HPDE6-E6E7 (cell line): ENCODE results near the gene AKR1C4.
"Not testable (repeated sequence)": the region's sequence is repeated elsewhere in the genome, so short reads cannot be mapped to it uniquely, and the experiment has no call there.

Experiments
- DNase-seq: peaks from one replicate; pipeline ENCODE4 v3.0.0; 2011; ENCODE audit warnings: missing footprints; ENCODE audit errors: extremely low spot score

The AKR1C4 gene

DNA sequence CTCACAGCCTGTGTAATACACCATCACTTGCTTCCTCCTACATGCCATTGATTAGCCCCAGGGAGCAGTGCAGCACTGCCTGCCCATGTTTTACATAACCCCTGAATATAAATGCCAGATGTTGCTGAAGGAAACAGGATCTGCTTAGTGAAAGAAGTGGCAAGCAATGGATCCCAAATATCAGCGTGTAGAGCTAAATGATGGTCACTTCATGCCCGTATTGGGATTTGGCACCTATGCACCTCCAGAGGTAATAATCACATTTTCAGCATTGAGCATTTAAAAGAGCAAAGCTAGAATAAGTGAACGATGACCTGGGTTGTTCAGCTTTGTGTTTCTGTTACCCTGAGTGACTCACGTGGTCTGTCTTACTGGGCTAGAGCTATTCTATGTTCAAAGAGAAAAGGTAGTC lies at the start of gene AKR1C4:
AKR1C4 (plus strand) TSS at position 136 of the 412 bp plus-strand sequence; CDS start at position 167, 31 bp downstream.
- DNase-seq: no peak

- no peak for DNase-seq
These were observed 49.8 kb upstream of the AKR1C4 start for GRCh38 chr10:5146920-5147254.

DNA sequence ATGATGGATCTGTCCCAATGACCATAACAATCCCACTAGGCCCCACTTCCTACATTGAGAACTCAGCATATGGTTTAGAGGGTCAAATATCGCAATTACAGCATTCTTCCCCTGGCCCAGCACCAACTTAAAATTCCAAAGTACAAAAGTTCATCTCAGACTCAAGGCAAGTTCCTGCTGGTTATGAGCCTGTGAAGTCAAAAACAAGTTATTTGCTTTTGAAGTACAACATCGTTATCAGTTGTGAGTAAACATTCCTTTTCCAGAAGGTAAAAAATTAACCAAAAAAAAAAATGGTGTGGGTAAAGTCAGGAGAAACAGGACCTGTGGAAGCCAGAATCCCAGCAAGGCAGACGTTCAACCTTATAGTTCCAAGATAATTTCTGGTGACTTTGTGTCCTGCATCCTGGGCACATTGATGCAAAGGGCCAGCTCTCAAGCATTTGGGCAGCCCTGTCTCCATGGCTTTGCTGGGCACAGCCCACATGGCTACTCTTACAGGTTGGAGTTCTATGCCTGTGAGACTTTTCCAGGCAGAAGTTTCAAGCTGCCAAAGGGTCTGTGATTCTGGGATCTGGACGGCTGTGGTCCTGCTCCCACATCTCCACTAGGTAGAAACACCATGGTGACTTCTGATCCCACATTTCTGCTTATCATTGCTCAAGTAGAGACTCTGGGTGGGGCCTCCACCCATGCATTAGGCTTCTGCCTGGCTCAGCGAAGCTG lies 49.2 kb upstream of the AKR1C4 start:
- DNase-seq: no peak

DNA sequence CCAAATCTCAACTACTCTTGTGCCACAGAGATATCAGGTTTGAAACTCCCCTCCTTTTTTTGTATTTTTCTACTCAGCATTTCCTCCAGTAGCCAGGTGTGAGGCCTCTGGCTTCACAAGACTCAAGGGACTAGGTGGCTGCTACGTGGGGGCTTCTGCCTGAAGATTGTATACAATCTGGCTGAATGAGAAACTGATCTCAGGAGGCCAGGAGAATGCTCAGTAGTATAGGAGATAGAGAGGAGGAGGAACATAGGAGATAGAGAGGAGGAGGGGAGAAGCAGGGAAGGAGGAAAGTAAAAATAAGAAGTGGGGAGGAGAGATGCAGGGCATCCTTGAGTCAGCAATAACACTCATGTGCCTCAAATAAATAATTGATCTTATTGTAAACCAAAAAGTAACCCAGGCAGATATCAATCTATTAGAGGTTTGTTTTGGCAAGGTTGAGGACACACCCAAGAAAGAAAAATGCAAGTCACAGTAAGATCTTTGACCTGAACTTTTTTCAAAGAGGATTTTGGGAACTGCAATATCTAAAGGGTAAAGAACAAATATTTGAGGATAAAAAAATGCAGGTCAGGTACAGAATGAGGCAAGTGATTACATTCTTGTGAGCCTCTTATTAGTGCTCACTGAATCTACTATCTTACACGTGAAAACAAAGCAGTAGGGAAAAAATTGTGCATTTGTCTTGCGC lies 48.5 kb upstream of the AKR1C4 start:
- no peak for DNase-seq

- DNase-seq: no peak
These were observed 48.0 kb upstream of the AKR1C4 start for GRCh38 chr10:5148678-5149032.

DNA sequence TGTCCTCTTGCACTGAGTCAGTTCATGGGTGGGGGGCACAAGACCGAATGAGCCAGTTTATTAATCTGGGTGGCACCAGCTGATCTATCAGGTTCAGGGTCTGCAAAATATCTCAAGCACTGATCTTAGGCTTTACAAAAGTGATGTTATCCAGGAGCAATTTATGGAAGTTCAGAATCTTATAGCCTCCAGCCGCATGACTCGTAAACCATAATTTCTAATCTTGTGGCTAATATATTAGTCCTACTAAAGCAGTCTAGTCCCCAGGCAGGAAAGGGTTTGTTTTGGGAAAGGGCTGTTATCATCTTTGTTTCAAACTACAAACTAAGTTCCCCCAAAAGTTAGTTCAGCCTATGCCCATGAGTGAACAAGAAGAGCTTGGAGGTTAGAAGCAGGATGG lies 45.6 kb upstream of the AKR1C4 start:
- DNase-seq: no peak

GRCh38 chr10:5155951-5156350 lies 40.7 kb upstream of the AKR1C4 start:
- no peak for DNase-seq

GRCh38 chr10:5157501-5157900 lies 39.1 kb upstream of the AKR1C4 start:
- no peak for DNase-seq

- no peak for DNase-seq
These were observed 37.5 kb upstream of the AKR1C4 start for GRCh38 chr10:5159126-5159525.

- no peak for DNase-seq
These were observed 33.1 kb upstream of the AKR1C4 start for GRCh38 chr10:5163487-5163886.

DNA sequence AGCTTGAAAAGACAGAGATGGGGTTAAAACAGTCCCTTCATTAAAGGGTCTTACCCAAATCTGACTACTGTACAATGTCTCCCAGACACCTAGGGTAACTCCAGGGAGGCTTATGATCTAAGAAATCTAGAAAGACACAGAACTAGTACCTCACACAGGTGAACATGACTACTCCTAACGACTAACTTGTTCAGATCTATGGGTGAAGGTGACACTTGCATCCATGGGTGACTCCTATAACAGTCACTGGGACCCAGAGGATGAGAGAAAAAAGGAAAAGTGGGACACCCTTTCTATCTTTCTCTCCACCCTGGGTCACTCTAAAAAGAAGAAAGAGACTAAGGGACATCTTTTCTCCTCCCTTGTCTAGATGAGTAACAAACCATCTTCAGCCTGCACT lies 30.9 kb upstream of the AKR1C4 start:
- DNase-seq: no peak

- DNase-seq: no peak
These were observed 27.7 kb upstream of the AKR1C4 start for GRCh38 chr10:5168897-5169420.

DNA sequence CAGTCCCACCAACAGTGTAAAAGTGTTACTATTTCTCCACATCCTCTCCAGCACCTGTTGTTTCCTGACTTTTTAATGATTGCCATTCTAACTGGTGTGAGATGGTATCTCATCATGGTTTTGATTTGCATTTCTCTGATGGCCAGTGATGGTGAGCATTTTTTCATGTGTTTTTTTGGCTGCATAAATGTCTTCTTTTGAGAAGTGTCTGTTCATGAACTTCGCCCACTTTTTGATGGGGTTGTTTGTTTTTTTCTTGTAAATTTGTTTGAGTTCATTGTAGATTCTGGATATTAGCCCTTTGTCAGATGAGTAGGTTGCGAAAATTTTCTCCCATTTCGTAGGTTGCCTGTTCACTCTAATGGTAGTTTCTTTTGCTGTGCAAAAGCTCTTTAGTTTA lies 21.1 kb upstream of the AKR1C4 start:
- DNase-seq: not testable (repeated sequence)

DNA sequence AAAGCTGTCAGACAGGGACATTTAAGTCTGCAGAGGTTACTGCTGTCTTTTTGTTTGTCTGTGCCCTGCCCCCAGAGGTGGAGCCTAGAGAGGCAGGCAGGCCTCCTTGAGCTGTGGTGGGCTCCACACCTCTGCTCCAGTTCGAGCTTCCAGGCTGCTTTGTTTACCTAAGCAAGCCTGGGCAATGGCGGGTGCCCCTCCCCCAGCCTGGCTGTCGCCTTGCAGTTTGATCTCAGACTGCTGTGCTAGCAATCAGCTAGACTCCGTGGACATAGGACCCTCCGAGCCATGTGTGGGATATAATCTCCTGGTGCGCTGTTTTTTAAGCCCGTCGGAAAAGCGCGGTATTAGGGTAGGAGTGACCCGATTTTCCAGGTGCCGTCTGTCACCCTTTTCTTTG lies 16.1 kb upstream of the AKR1C4 start:
- DNase-seq: not testable (repeated sequence)

DNA sequence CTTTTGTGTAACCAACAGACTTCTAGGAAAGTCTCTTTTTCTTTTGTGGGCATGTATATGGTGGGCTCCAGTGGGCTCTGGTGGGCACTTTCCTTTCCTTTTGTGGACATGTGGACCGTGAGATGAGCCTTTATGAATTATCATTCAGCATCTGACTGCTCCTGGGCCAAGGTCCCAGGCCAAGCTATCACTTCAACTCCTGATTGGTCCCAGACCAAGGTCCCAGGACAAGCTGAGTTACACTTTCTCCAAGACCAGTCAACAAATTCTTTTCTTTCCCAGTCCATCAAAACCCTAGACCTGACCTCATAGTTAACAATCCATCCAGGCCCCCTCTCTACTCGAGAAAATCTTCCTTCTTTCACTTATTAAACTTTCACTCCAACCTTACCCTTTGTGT lies 12.7 kb upstream of the AKR1C4 start:
- DNase-seq: no peak

GRCh38 chr10:5184987-5185775 lies 11.5 kb upstream of the AKR1C4 start, which contains the start of gene AKR1C8:
AKR1C8 (minus strand) TSS chr10:5185150; CDS start chr10:5185104, 46 bp downstream.
- no peak for DNase-seq

DNA sequence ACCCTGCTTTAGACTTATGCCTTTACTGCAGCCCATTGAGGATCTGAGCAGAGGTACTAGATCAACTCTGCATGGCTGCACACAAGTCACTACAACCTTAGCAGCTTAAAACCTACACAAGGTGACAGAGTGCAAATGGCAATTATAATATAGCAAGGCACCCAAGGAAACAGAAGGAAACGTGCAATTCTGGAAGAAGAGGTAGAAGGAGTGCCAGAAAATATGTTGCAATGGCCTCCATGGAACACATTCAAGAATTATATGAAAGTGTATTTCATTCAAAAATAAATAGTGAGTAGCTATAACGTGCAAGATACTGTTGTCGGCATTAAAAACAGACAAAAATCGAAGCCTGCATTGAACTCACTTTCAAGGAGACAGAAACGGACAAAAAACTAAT lies 8.8 kb upstream of the AKR1C4 start:
- DNase-seq: no peak

- DNase-seq: no peak
These were observed 8.3 kb upstream of the AKR1C4 start for GRCh38 chr10:5188358-5188757.

DNA sequence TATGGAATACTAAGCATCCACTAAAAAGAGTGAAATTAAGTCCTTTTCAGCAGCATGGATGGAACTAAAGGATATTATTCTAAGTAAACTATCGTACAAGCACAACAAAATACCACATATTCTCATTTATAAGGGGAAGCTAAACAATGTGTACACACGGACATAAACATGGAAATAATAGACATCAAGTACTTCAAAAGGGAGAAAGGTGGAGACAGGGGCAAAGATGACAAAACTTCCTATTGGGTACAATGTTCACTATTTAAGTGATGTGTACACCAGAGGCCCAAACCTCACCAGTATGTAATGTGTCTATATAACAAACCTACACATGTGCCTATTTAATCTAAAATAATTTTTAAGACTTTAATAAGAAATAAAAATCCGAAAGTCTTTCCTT lies 2.2 kb upstream of the AKR1C4 start:
- DNase-seq: no peak

DNA sequence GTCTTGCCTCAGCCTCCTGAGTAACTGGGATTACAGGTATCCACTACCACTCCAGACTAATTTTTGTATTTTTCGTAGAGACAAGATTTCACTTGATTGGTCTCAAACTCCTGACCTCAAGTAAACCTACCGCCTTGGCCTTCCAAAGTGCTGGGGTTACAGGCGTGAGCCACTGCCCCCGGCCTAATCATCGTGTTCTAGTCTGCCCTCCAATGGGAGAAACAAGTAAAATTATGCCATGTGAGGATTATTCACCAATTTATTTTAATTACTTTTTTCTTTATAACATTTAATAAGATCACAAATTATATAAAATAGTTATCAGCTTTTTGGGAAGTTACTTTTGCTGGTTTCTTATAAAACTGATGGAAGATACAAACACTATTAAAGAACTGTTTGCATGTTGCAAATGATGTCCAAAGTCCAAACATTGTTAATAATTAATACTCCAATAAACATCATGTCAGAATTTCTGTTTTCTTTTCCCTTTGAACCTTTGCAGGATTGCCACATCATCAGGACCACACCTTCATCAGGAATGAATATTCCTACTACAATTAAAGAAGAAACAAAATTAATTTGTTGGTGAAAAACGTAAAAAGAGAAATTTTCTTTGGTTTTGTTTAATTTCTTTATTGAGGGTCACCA lies 786 bp upstream of the AKR1C4 start:
- DNase-seq: no peak

DNA sequence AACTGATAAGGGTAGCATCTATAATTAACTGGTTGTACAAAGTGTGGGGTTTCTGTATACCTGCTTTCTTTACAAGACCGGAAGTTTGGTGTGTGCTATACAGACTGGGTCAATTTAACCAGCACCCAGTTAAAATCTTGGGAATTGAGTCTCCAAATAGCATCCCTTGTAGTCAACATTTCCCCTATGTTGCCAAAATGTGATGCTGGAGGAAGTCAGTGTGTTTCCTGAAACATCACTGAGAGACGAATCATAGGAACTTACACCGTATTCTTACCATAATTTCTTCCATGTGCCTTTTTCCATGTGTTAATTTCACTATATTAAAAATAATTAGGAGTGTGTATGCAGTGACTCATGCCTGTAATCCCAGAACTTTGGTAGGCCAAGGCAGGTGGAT lies 1.7 kb downstream of the AKR1C4 start:
- no peak for DNase-seq

GRCh38 chr10:5199398-5199797 lies 2.8 kb downstream of the AKR1C4 start:
- DNase-seq: no peak
